ENCODE measurements around the gene JAZF1. TPM values are rescaled to one million over a fixed set of nuclear protein-coding genes. Genes with fewer than 3 reads are reported as not detected.

Gene JAZF1
- total RNA-seq, 2 donors from 2014 or later, result 4.0 to 4.9 TPM

DNA sequence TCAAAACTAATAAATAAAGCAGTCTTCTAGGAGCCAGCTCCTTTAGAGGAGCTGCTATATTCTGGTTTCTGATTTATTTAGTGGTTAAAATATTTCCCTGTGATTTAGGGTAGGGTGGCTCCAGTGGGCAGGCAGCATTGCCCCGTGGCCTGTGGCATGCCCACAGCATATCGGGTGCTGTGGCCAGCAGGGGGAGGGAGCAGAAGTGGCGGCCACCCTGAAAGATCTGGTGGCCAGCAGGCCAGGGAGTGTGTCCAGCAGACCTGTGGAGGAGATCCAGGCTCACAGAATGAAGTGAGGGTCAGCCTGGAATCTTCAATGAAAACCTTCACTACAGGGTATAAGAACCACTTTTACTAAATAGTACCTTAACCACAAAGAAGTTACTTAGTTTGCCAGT lies 251.5 kb downstream of the JAZF1 start:
- TF ChIP-seq POLR2A (IDR thresholded peaks at IDR 0.05), result no peak
- TF ChIP-seq, protein P1, sequence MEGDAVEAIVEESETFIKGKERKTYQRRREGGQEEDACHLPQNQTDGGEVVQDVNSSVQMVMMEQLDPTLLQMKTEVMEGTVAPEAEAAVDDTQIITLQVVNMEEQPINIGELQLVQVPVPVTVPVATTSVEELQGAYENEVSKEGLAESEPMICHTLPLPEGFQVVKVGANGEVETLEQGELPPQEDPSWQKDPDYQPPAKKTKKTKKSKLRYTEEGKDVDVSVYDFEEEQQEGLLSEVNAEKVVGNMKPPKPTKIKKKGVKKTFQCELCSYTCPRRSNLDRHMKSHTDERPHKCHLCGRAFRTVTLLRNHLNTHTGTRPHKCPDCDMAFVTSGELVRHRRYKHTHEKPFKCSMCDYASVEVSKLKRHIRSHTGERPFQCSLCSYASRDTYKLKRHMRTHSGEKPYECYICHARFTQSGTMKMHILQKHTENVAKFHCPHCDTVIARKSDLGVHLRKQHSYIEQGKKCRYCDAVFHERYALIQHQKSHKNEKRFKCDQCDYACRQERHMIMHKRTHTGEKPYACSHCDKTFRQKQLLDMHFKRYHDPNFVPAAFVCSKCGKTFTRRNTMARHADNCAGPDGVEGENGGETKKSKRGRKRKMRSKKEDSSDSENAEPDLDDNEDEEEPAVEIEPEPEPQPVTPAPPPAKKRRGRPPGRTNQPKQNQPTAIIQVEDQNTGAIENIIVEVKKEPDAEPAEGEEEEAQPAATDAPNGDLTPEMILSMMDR (IDR thresholded peaks at IDR 0.05), result no peak
- intact Hi-C loops (cut with DNase I), result loop anchor here (5.0 kb wide), 1 partner anchor 732 kb away; no protein-coding TSS in a partner anchor
- Histone ChIP-seq H3K9me3 (no peaks in the 10 kb centered on the region), H3K4me3 (no peak overlapping the region), H3K27ac (no peak overlapping the region), H3K27me3 (no peaks in the 10 kb centered on the region), H3K4me1 (no peaks in the 10 kb centered on the region), H3K36me3 (replicated peaks in 1 of 2; ENCODE audit: insufficient read depth in 1 of 2, low read depth in 2 of 2) (no peaks in the 10 kb centered on the region)
- WGBS, 2 donors, result 84 to 95% methylated on average over 3 of the region's 3 CpGs
- DNase-seq (no peak), ATAC-seq (no peak)

DNA sequence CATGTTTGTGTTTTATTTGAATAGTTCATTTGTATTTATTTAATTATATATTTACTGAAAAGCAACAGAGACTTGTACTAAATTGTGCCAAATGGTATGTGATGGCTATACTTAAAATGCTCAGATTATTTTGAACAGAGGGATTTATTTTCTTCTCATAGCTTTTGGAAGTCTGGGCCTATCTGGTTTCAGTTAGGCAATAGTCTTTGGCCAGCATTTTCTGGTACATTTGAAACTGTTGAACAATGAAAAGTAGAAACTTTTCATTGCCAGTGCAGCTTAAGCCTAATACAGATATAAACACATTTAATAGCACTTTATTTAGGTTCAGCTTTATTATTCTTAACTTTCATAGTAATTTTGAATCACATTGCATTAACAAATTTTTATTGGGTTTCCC lies 252.6 kb downstream of the JAZF1 start:
- no peaks in the 10 kb centered on the region for H3K27me3 ChIP-seq
- ATAC-seq, result no peak
- intact Hi-C loops (cut with DNase I), result loop anchor here (5.0 kb wide), 1 partner anchor 731 kb away; no protein-coding TSS in a partner anchor

DNA sequence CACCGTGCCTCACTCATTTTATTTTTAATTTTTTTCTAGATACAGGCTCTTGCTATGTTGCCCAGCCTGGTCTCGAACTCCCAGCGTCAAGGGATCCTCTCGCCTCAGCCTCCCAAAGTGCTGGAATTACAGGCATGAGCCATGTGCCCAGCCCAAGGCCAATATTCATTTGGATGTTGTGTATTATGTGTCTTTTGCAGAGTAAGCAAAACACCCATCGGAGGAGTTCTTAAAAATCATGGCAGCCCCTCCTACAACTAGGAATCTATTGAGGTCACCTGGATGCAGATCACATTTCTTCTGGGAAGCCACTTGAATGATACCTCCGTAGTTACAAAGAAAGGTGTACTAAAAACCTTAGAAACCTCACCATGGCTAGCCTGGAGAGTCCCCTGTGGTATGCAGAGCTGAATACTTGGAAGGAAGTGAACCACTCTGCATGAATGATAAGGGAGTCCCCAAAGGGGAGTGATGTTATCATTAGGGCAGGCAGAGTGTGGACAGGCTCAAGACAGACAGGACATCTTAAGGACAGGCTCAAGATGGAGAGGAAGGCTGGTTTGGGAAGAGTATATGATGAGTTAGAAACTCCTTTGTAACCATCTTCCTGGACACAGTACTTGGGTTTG lies 254.9 kb downstream of the JAZF1 start:
- Histone ChIP-seq H3K4me3 (no peak overlapping the region), H3K27ac (no peak overlapping the region), H3K36me3 (replicated peaks in 1 of 2; ENCODE audit: insufficient read depth in 1 of 2, low read depth in 2 of 2) (no peaks in the 10 kb centered on the region), H3K4me1 (peaks cover 8% of the 10 kb centered on the region), H3K27me3 (no peaks in the 10 kb centered on the region), H3K9me3 (no peaks in the 10 kb centered on the region)
- ATAC-seq, result no peak
- no peak for DNase-seq
- 87 to 89% methylated on average over 6 of the region's 6 CpGs for WGBS, 2 donors
- no peak for TF ChIP-seq POLR2A (IDR thresholded peaks at IDR 0.05)
- TF ChIP-seq, protein P1 (IDR thresholded peaks at IDR 0.05), result no peak
- intact Hi-C loops (cut with DNase I), result loop anchor here (5.0 kb wide), 1 partner anchor 728 kb away; no protein-coding TSS in a partner anchor

More for the DNA sequence above, 252.6 kb downstream of the JAZF1 start:
- no peak for DNase-seq
- H3K36me3 ChIP-seq (replicated peaks in 1 of 2; ENCODE audit: insufficient read depth in 1 of 2, low read depth in 2 of 2), result no peaks in the 10 kb centered on the region
- H3K27ac ChIP-seq, result no peak overlapping the region
- no peaks in the 10 kb centered on the region for H3K4me1 ChIP-seq
- H3K9me3 ChIP-seq, result no peaks in the 10 kb centered on the region
- H3K4me3 ChIP-seq, result no peak overlapping the region
- no peak for TF ChIP-seq POLR2A (IDR thresholded peaks at IDR 0.05)
- TF ChIP-seq, protein P1 (IDR thresholded peaks at IDR 0.05), result no peak

DNA sequence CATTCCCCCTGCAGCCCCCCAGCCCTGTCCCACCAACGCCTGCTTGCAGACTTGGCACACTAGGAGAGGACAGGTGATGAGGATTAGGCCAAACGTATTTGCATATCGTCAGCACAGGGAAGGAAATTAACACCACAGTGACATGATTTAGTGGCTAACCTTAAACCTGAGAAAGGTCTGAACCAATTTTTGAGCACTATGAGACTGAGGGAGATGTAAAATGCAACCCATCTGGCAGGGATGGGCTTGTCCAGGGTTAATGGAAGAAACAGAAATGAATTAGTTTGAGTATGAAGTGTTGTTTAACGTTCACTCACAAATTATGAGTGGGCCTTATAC lies 257.0 kb downstream of the JAZF1 start:
- Histone ChIP-seq H3K27me3 (no peaks in the 10 kb centered on the region), H3K36me3 (replicated peaks in 1 of 2; ENCODE audit: insufficient read depth in 1 of 2, low read depth in 2 of 2) (no peaks in the 10 kb centered on the region), H3K27ac (no peak overlapping the region), H3K4me1 (peaks cover 9% of the 10 kb centered on the region), H3K9me3 (no peaks in the 10 kb centered on the region), H3K4me3 (no peak overlapping the region)
- intact Hi-C loops (cut with DNase I), result no loop called here
- 70 to 75% methylated on average over 4 of the region's 4 CpGs for WGBS, 2 donors
- TF ChIP-seq POLR2A (IDR thresholded peaks at IDR 0.05), result no peak
- TF ChIP-seq, protein P1 (IDR thresholded peaks at IDR 0.05), result no peak
- no peak for DNase-seq
- ATAC-seq, result no peak
